GM12892 (cell line): Measurements from ENCODE around the gene ETDA. TPM values are rescaled to one million over a fixed set of nuclear protein-coding genes. Genes with fewer than 3 reads are reported as not detected.
"Not testable (repeated sequence)": the region's sequence is repeated elsewhere in the genome, so short reads cannot be mapped to it uniquely, and the experiment has no call there.

ENCODE experiments used
- DNase-seq: peaks from one replicate; pipeline ENCODE4 v3.0.0; 2011; ENCODE audit not compliant: insufficient read length
- FAIRE-seq: peaks from 2 replicates; lab custom pipeline; 2011; peaks lifted over from hg19 to GRCh38; lab: Jason Lieb, UNC
- POLR2A ChIP-seq: IDR thresholded peaks from 2 replicates; pipeline ENCODE4 v1.6.1; 2011; ENCODE audit warnings: low read depth, low read length, control low read depth
- POLR2AphosphoS5 ChIP-seq: IDR thresholded peaks from 2 replicates; pipeline ENCODE4 v1.6.1; 2011; ENCODE audit warnings: low read depth, low read length, control low read depth
- TAF1 ChIP-seq: IDR thresholded peaks from 2 replicates; pipeline ENCODE4 v1.6.1; 2011; ENCODE audit warnings: low read depth, mild to moderate bottlenecking, control low read depth, low read length, borderline replicate concordance
- polyA plus RNA-seq: library from polyadenylated mRNA; unstranded; fragments of >200 nt; gene quantifications from one replicate; pipeline ENCODE4 v1.2.1, GENCODE V29; 2012; ENCODE audit warnings: missing spikeins, inconsistent platforms; ENCODE audit not compliant: missing spikeins

Gene ETDA
- not detected for polyA plus RNA-seq

- FAIRE-seq, DNase-seq: not testable (repeated sequence)
These were observed at the start of gene ETDA for GRCh38 chrX:135252011-135252518. Gene ETDA (plus strand): TSS chrX:135252061. CDS start chrX:135253277, 1,216 bp downstream.

DNA sequence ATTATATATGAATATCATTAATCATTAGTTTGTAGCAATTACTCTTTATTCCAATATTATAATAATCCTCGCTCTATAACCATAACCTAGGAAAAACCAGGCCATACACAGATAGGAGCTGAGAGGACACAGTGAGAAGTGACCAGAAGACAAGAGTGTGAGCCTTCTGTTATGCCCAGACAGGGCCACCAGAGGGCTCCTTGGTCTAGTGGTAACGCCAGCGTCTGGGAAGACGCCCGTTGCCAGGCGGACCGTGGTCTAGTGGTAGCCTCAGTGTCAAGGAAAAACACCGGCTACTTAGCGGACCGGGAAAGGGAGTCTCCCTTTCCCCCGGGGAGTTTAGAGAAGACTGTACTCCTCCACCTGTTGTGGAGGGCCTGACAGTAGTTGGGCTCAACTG is 45.4 kb upstream of the ETDA start:
- not testable (repeated sequence) for FAIRE-seq, DNase-seq

DNA sequence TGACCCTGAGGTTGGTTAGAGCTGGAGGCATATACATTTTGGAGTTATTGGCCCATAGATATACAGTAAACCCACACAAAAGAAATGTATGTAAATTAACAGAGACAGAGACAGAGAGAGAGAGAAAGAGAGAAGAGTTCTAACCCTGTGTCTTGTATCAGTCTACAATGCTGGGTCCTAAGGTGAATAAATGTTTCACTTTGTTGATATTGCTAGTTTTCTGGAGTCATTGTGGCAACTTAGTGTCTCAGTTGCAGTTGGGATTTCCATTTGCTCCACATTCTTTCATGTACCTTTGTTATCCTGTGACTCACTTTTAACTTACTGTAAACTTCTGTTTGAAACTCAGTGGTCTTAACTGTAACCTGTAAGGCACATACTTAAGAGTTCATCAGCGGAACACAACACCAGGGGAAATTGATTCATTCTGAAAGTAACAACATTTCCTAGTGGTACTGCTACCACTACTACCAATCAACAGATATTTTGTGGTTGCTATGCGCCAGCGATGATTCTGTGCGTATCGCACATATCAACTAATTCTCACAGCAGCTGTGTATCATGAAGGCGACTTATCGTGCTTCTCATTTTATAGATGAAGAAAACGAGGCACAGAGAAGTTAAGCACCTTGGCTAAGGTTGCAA is 38.5 kb upstream of the ETDA start:
- FAIRE-seq (no peak), DNase-seq (no peak)
- no peak for TF ChIP-seq POLR2A
- TF ChIP-seq TAF1, result no peak
- TF ChIP-seq POLR2AphosphoS5, result no peak

GRCh38 chrX:135245989-135246388 is 5.9 kb upstream of the ETDA start:
- DNase-seq, result not testable (repeated sequence)
- FAIRE-seq, result peak; percentile 78

DNA sequence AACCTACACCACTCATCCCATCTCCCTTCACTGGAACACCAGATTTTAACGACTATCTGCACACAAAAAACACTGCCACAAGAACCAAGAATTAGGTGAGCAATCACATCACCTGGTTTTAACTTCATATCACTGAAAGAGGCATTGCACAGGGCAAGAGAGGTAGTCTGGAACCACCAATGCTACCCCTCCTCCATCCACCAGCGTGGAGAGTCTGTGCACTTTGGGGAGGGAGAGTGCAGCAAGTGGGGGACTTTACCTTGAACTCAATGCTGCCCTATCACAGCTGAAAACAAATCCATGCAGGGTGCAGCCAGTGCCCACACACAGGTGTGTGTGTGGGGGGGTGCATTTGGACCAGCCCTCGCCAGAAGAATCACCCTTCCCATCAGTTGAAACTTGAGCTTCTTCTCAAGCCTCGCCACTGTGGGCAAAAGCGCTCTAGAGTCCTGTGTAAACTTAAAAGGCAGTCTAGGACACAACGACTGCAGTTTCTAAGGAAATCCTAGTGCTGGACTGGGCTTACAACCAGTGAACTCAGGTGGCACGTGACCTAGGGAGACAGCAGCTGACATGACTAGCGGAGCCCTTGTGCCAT is 4.3 kb downstream of the ETDA start:
- not testable (repeated sequence) for DNase-seq, FAIRE-seq

GRCh38 chrX:135256923-135257322 is 5.1 kb downstream of the ETDA start:
- DNase-seq (no peak), FAIRE-seq (no peak)
- no peak for TF ChIP-seq TAF1
- TF ChIP-seq POLR2A, result no peak

DNA sequence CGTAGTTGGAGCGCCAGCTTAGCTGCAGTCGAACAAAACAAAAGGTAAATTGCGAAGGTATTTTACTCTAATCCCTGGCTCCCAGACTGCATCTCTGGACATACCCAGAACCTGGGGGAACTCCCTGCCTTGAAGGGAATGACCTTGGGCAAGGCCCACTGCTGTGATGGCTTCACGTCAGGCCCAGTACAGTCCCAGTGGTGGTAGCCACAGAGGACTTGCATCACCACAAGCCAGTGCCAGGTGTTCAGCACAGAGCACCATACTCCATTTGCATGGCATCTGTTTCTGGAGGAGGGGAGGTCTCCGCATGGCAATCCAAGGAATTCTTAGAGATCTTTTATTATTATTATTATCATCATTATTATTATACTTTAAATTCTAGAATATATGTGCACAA is 5.6 kb downstream of the ETDA start:
- FAIRE-seq (no peak), DNase-seq (no peak)
- TF ChIP-seq TAF1, result no peak
- TF ChIP-seq POLR2A, result no peak
- TF ChIP-seq POLR2AphosphoS5, result no peak

- not testable (repeated sequence) for DNase-seq, FAIRE-seq
These were observed 9.1 kb downstream of the ETDA start for GRCh38 chrX:135260976-135261375.

DNA sequence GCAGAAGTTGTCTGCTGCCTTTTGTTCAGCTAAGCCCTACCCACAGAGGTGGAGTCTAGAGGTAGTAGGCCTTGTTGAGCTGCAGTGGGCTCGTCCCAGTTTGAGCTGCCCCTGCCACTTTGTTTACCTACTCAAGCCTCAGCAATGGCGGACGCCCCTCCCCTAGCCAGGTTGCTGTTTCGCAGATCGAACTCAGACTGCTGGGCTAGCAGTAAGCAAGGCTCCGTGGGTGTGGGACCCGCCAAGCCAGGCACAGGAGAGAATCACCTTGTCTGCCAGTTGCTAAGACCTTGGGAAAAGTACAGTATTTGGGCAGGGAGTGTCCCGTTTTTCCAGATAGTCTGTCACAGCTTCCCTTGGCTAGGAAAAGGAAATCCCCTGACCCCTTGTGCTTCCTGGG is 11.5 kb downstream of the ETDA start:
- FAIRE-seq, DNase-seq: not testable (repeated sequence)

DNA sequence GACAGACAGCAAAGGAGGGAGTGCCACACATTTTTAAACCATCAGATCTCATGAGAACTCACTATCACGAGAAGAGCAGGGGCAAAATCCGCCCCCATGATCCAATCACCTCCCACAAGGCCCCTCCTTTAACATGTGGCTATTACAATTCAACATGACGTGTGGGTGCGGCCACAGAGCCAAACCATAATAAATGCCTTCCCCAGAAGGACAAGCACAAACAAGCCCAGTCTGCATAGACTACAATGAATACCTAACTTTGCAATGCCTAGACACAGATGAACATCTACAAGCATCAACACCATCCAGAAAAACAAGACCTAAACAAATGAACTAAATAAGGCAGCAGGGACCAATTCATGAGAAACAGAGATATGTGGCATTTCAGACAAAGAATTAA is 12.3 kb downstream of the ETDA start:
- DNase-seq, result no peak
- FAIRE-seq, result no peak
- TF ChIP-seq POLR2AphosphoS5 (no peak), POLR2A (no peak), TAF1 (no peak)

DNA sequence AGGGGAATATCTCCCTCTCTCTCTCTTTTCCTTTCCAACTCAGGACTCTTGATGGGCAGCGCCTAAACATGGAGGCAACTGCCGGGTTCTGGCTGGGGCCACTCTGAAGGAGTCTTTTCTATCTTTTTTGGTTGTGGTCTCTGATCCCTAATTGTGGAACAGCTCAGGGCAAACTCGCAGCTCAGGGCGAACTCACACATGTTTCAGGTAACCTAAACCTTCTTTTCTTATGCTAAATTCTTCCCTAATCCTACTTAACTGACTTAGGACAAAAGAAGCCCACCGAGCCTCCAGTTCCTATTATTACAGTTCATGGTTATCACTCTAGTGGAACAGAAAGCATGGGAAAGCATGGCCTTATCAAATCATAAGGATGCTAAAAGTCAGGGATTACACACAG is 21.3 kb downstream of the ETDA start:
- DNase-seq (no peak), FAIRE-seq (no peak)
- TF ChIP-seq TAF1 (no peak), POLR2AphosphoS5 (no peak), POLR2A (no peak)

DNA sequence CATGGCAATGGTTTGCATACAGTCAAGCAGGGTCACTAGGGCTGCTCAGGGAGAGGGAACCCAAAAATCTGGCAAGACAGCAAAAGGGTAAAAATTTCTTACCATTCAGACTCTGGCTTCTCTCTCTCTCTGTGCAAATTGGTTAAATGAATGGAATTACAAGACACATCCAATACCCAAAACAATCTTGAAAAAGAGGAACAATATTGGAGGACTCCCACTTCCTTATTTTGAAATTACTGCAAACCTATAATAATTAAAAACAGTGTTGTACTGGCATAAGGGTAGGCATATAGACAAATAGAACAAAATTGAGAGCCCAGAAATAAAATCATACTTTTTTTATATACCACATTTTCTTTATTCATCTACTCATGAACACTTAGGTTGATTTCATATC is 24.1 kb downstream of the ETDA start:
- FAIRE-seq, result no peak
- TF ChIP-seq POLR2A (no peak), POLR2AphosphoS5 (no peak), TAF1 (no peak)
- no peak for DNase-seq

DNA sequence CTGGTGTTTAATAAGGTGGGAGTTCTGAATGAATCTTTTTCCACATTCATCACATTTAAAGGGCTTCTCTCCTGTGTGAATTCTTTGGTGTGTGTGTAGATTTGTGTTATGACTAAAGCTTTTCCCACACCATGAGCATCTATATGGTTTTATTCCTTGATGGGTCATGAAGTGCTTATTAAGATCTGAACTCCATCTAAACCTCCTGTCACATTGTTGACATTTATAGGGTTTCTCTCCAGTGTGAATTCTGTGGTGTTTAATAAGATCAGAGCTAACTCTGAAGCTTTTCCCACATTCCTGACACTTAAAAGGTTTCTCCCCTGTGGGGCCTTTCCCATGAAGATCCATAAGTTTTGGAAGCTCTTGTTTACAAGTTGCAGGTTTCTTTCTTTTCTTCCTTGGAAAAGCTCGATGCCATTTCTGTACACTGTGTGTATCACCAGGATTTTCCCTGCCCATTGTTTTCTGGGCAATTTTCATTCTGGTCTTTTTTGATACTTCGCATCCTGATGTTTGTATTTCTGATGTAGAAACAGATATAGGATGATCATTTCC is 35.5 kb downstream of the ETDA start:
- no peak for DNase-seq
- no peak for TF ChIP-seq POLR2AphosphoS5
- TF ChIP-seq POLR2A, result no peak
- no peak for TF ChIP-seq TAF1
- no peak for FAIRE-seq
